MM.1S (cell line): Measurements from ENCODE around the gene CERT1.
A peak's percentile ranks its signal among the peaks of the same experiment; 100 is the strongest.

Source experiments
- DNase-seq: peaks from one replicate; pipeline ENCODE4 v3.0.0-alpha.2; 2015
- H2AFZ ChIP-seq: fragments of 300-600 bp; sonication (generic); 2 replicates; pipeline ENCODE4 v1.6.0; 2016; ENCODE audit warnings: antibody characterized with exemption, low read length
- H3F3A ChIP-seq: fragments of 300-600 bp; sonication (generic); 2 replicates; pipeline ENCODE4 v1.6.1; 2016; ENCODE audit warnings: mild to moderate bottlenecking, antibody characterized with exemption, low read length, moderate library complexity, mixed read lengths; ENCODE audit not compliant: insufficient read depth
- H3K27ac ChIP-seq: fragments of 300-600 bp; sonication (generic); 2 replicates; pipeline ENCODE4 v1.5.1; 2016; ENCODE audit warnings: mild to moderate bottlenecking, low read length
- H3K27me3 ChIP-seq: fragments of 300-600 bp; sonication (generic); replicated peaks from 2 replicates; pipeline ENCODE4 v1.6.0; 2016; ENCODE audit warnings: low read length; ENCODE audit not compliant: insufficient read depth
- H3K36me3 ChIP-seq: fragments of 300-600 bp; sonication (generic); replicated peaks from 2 replicates; pipeline ENCODE4 v1.6.1; 2016; ENCODE audit warnings: mild to moderate bottlenecking, low read length, mixed read lengths; ENCODE audit not compliant: insufficient read depth
- H3K4me1 ChIP-seq: fragments of 300-600 bp; sonication (generic); 2 replicates; pipeline ENCODE4 v1.6.1; 2016; ENCODE audit warnings: low read length, mixed read lengths
- H3K4me2 ChIP-seq: fragments of 300-600 bp; sonication (generic); 2 replicates; pipeline ENCODE4 v1.6.0; 2016; ENCODE audit warnings: low read depth, low read length
- H3K4me3 ChIP-seq: fragments of 300-600 bp; sonication (generic); 2 replicates; pipeline ENCODE4 v1.5.1; 2016; ENCODE audit warnings: low read length, mixed read lengths
- H3K79me2 ChIP-seq: fragments of 300-600 bp; sonication (generic); 2 replicates; pipeline ENCODE4 v1.6.1; 2016; ENCODE audit warnings: mixed run types, low read length, mixed read lengths
- H3K9ac ChIP-seq: fragments of 300-600 bp; sonication (generic); 2 replicates; pipeline ENCODE4 v1.6.1; 2016; ENCODE audit warnings: low read length, mixed read lengths
- H3K9me2 ChIP-seq: fragments of 300-600 bp; sonication (generic); replicated peaks from 2 replicates; pipeline ENCODE4 v1.6.1; 2016; ENCODE audit warnings: mild to moderate bottlenecking, low read length, mixed read lengths; ENCODE audit not compliant: insufficient read depth
- H3K9me3 ChIP-seq: fragments of 300-600 bp; sonication (generic); replicated peaks from 2 replicates; pipeline ENCODE4 v1.6.1; 2016; ENCODE audit warnings: mild to moderate bottlenecking, low read length, mixed read lengths; ENCODE audit not compliant: insufficient read depth
- H4K20me1 ChIP-seq: fragments of 300-600 bp; sonication (generic); 2 replicates; pipeline ENCODE4 v1.6.1; 2016; ENCODE audit warnings: mild to moderate bottlenecking, low read length, moderate library complexity, mixed read lengths; ENCODE audit not compliant: insufficient read depth
- CTCF ChIP-seq: fragments of 300-600 bp; sonication (generic); IDR thresholded peaks from 2 replicates; pipeline ENCODE4 v1.5.1; 2016; ENCODE audit warnings: antibody characterized with exemption, low read length, mixed read lengths
- EZH2 ChIP-seq: fragments of 300-600 bp; sonication (generic); optimal IDR thresholded peaks from 2 replicates; pipeline ENCODE3; 2017; ENCODE audit warnings: low read depth, mild to moderate bottlenecking, antibody characterized with exemption, low read length, mixed read lengths
- EZH2phosphoT487 ChIP-seq: fragments of 300-600 bp; sonication (generic); IDR thresholded peaks from 2 replicates; pipeline ENCODE4 v1.6.1; 2018; ENCODE audit warnings: antibody characterized with exemption, low read length

Gene CERT1

DNA sequence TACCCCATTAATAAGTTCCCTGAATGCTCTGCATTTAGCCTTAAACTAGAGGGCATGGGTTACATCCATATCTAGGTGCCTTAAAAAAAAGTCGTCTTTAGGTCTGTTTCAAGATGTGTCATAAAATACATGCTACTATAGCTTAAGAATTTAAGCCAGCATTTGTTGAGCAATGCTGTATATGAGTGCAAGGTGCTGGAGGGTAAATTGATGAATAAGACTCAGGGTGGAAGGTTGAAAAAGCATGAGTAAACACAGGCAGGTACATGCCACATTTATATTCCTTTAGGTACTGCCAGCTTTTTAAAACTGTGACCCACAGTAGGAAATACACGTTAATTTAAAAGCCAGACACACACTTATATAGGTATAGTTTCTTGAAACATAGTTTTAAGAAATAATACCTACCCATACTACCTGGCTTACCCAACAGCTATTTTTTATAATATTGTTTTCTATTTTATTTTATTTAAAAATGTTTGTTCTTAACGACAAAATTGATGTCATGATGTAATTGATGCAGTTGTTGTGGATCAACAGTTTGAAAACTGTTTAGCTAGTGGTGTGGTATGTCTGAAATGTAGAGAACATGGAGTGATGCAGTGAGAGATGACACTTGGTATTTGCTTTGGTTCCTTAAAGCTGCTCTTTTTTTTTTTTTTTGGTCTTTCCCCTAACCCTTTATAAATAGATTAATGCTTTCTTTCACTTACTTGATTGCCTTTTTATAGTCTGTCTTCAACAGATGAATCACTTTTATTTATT is 170.5 kb downstream of the CERT1 start:
- no peak for TF ChIP-seq EZH2phosphoT487
- no peak for TF ChIP-seq EZH2
- no peak for TF ChIP-seq CTCF
- H3K27ac ChIP-seq: no peak overlapping the region
- no peaks in the 10 kb centered on the region for H3K9me2 ChIP-seq
- no peak overlapping the region for H2AFZ ChIP-seq
- DNase-seq: no peak
- peaks cover 5% of the 10 kb centered on the region; the same call in 1 of the 2 replicates for H4K20me1 ChIP-seq
- no peak overlapping the region for H3K4me3 ChIP-seq
- H3F3A ChIP-seq: no peaks in the 10 kb centered on the region
- H3K9ac ChIP-seq: no peak overlapping the region
- peaks cover 64% of the 10 kb centered on the region for H3K79me2 ChIP-seq
- no peaks in the 10 kb centered on the region for H3K9me3 ChIP-seq
- peaks cover 9% of the 10 kb centered on the region for H3K4me1 ChIP-seq
- no peaks in the 10 kb centered on the region for H3K27me3 ChIP-seq
- H3K36me3 ChIP-seq: peaks cover 5% of the 10 kb centered on the region; the same call in 1 of the 2 replicates
- no peak overlapping the region for H3K4me2 ChIP-seq

DNA sequence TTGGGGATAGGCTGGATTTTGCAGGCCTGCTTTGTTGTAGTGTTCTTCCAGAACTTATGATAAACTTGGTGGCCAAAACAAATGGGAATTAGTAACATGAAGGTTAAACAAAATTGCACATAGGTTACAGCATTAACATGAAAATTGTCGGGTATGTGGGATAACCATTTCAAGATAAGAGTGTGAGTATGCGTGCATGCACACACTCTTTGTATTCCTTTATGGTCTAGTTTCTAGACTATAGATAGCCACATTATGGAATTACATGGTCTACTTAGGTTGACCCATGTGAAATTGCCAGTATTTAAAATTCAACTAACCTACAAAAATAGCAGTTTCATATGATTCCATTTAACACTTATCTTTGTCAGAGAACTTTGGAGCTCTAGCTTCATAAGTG is 173.0 kb downstream of the CERT1 start:
- DNase-seq: no peak
- Histone ChIP-seq H2AFZ (no peak overlapping the region), H3K4me1 (peaks cover 9% of the 10 kb centered on the region), H3K27me3 (no peaks in the 10 kb centered on the region), H3K79me2 (peaks cover 59% of the 10 kb centered on the region), H3K4me3 (peak overlapping the region; percentile 98), H3K9ac (peak overlapping the region; percentile 93; the same call in 1 of the 2 replicates), H3K27ac (no peak overlapping the region), H3K4me2 (peak overlapping the region; percentile 88), H3K9me2 (no peaks in the 10 kb centered on the region), H3K36me3 (0 out of 2 replicates have a peak, but pooled peaks cover 5% of the 10 kb centered on the region), H3F3A (no peaks in the 10 kb centered on the region), H4K20me1 (peaks cover 5% of the 10 kb centered on the region; the same call in 1 of the 2 replicates), H3K9me3 (no peaks in the 10 kb centered on the region)
- TF ChIP-seq EZH2: no peak
- no peak for TF ChIP-seq EZH2phosphoT487
- no peak for TF ChIP-seq CTCF

DNA sequence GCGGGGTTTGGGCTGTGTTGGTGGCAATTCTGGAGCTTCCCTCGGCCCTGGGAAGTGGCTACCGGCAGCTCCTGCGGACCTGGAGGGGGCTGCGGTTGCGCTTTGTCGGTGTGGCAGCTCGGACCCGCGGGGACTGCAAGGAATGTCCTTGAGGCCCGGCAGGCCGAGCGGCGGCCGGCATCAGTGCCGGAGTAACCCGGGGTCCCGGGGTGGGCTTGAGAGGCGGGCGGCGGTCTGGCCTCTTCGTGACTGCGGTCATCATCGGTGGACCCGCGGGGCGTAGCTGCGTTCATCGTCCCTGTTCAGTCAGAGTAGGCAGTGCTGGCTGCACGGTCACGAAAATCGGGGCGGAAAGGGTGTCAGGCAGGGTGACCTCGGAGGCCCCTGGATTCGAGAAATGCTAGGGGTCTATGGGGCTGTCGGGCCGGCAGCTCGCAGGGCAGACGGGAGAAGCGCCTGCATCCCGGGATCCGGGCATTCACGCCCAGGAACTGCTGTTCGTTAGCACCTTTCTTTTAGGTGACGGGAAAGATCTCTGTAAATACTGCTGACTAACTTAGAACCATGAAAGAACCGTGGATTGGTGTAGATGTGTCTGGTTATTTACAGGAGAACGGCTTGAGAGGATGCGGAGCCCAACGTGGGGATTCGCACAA is 173.9 kb downstream of the CERT1 start:
- Histone ChIP-seq H3K79me2 (peaks cover 52% of the 10 kb centered on the region), H3K4me3 (peak overlapping the region; percentile 98), H3K4me2 (peak overlapping the region; percentile 88), H2AFZ (peak overlapping the region; percentile 74), H3K27me3 (no peaks in the 10 kb centered on the region), H3K9me3 (no peaks in the 10 kb centered on the region), H3K36me3 (0 out of 2 replicates have a peak, but pooled peaks cover 5% of the 10 kb centered on the region), H4K20me1 (peaks cover 5% of the 10 kb centered on the region; the same call in 1 of the 2 replicates), H3K9ac (peak overlapping the region; percentile 93), H3K4me1 (peaks cover 9% of the 10 kb centered on the region), H3K9me2 (no peaks in the 10 kb centered on the region), H3F3A (no peaks in the 10 kb centered on the region), H3K27ac (peak overlapping the region; percentile 68)
- no peak for TF ChIP-seq EZH2phosphoT487
- TF ChIP-seq CTCF: no peak
- no peak for TF ChIP-seq EZH2
- no peak for DNase-seq
